Stimulated activated CD8-positive, alpha-beta memory T cell treated with anti-CD3 and anti-CD28 coated beads, Interleukin-12 subunit alpha, Interleukin-12 subunit beta, amount 100 ng/mL, for 24 hours (primary cell): ENCODE results near the gene PEX11G.

Experiments used
- DNase-seq: peaks from one replicate; pipeline ENCODE4 v3.0.0-alpha.2; 2020; ENCODE audit errors: extremely low read depth

The PEX11G gene

DNA sequence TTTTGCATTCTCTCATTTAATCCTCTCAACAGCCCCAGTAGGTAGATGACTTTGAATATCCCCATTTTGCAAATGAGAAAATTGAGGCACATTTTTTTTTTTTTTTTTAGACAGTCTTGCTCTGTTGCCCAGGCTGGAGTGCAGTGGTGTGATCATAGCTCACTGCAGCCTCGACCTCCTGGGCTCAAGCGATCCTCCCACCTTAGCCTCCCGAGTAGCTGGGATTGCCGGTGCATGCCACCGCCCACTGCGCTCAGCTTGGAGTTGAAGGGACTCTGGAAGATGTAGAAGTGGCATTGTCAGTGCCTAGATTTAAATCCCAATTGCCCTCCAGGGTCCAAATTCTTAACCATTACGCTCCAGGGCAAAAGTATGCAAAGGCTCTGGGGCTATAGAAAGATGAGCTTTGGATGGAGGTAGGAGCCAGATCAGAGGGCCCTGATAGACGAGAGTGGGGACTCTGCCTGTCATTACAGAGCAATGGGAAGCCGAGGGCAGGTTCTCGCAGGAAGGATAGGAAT lies 32.8 kb upstream of the PEX11G start:
- no peak for DNase-seq

DNA sequence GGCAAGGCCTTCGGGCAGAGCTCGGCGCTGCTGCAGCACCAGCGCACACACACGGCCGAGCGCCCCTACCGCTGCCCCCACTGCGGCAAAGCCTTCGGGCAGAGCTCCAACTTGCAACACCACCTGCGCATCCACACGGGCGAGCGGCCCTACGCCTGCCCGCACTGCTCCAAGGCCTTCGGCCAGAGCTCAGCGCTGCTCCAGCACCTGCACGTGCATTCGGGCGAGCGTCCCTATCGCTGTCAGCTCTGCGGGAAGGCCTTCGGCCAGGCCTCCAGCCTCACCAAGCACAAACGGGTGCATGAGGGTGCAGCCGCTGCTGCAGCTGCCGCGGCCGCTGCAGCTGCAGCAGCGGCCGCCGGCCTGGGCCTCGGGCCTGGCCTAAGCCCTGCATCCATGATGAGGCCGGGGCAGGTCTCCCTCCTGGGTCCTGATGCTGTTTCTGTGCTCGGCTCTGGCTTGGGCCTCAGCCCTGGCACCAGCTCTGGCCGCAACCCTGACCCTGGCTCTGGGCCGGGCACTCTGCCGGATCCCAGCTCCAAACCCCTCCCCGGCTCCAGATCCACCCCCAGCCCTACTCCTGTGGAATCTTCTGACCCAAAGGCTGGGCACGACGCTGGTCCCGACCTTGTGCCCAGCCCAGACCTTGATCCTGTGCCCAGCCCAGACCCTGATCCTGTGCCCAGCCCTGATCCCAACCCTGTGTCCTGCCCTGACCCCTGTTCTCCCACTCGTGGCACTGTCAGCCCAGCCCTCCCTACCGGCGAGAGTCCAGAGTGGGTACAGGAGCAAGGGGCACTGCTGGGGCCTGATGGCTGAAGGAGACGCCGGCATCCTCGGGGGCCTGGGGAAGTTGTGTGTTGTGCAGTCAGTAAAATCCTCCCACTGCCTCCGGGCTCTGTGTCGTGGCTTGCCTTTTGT lies 31.6 kb upstream of the PEX11G start:
- no peak for DNase-seq

DNA sequence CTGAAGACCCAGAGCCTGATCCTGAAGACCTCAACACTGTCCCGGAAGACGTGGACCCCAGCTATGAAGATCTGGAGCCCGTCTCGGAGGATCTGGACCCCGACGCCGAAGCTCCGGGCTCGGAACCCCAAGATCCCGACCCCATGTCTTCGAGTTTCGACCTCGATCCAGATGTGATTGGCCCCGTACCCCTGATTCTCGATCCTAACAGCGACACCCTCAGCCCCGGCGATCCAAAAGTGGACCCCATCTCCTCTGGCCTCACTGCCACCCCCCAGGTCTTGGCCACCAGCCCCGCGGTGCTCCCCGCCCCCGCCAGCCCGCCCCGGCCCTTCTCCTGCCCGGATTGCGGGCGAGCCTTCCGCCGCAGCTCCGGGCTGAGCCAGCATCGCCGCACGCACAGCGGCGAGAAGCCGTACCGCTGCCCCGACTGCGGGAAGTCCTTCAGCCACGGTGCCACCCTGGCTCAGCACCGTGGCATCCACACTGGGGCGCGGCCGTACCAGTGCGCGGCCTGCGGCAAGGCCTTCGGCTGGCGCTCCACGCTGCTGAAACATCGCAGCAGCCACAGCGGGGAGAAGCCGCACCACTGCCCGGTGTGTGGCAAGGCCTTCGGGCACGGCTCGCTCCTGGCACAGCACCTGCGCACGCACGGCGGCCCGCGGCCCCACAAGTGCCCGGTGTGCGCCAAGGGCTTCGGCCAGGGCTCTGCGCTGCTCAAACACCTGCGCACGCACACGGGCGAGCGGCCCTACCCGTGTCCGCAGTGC lies 30.7 kb upstream of the PEX11G start:
- no peak for DNase-seq

DNA sequence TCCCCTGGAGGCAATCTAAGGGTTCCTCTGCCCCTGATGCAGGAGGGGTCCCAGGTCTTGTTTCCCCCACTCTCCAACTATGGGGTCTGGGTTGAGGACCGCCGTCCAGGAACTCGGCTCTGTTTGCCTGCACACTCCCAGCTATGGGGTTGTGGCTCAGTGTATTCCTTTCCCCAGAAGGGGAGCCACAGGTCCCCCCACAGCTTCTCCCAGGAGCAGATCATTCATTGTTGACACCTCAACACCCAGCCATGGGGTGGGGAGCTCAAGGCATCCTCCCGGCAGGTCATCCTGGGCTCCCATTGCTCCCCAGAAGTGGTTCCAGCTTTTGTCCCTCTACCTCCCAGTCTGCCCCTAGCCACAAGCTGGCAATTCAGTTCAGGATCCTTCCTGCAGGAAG lies 28.0 kb upstream of the PEX11G start:
- no peak for DNase-seq

DNA sequence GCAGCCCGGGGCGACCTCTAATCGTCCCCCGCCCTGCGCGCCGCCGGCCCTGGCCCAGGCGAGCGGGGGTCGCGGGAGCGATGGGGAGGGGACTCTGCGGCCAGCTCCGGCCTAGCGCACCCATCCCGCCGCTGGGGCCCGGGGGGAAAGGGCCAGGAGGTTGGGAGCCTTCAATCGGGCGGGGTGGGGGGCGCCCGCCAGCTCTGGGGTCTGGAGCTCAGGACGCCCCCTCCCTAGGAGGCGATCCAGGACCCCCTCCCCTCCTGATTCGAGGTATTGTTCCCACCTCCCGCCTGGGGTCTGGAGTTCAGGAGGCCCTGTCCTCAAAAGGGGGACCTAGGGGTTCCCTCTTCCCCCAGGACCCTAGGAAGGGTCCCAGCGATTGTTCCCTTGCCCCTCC lies 27.5 kb upstream of the PEX11G start:
- DNase-seq, result no peak

DNA sequence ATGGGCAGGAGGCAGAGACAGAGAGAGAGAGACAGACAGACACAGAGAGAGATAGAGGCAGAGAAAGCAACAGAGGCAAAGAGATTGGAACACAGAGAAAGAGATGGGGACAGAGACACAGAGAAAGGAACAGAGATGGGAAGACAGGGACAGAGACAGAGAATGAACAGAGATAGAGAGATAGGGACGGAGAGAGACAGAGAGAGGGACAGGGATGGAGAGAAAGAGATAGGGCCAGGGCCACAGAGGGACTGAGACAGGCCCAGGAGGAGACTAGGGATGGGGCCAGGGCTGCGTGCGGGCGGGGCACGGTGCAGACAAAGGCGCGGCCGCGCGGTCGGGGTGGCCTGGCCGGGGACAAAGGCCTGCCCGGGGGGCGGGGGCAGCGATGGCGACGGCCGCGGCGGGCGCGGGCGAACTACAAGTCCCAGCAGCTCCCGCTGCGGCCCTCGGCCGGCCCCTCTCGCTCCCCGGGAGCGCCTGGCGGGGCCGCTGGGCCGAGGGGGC lies 26.9 kb upstream of the PEX11G start, which contains the start of gene ZNF358:
TSS of gene ZNF358 (plus strand) at position 459 of the 507 bp plus-strand sequence. CDS start 3,140 bp downstream, outside the sequence.
- no peak for DNase-seq

DNA sequence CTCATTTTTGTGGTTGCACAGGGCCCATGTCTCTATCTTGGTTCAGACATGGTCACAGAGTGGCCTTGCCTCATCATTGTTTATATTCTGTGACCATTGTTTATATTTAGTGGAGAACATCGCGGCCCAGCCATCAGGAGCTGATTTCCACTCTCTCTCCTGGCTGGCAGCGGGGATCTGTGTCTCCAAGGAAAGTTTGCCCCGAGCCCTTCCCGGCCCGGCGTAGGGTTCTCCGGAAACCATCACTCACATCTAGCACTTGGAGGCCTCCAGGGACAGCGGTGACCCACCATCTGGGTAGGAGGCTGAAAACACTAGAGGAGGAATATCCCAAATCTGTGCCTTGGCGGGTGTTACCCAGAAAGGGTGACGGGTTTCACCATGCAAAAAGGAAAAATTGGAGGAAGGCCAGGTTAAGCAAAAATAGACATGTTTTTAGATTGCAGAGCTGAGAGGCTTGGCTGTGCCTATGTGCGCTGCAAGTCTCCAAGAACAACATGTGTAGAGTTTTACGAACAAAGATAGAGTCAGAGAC lies 26.3 kb upstream of the PEX11G start:
- no peak for DNase-seq

DNA sequence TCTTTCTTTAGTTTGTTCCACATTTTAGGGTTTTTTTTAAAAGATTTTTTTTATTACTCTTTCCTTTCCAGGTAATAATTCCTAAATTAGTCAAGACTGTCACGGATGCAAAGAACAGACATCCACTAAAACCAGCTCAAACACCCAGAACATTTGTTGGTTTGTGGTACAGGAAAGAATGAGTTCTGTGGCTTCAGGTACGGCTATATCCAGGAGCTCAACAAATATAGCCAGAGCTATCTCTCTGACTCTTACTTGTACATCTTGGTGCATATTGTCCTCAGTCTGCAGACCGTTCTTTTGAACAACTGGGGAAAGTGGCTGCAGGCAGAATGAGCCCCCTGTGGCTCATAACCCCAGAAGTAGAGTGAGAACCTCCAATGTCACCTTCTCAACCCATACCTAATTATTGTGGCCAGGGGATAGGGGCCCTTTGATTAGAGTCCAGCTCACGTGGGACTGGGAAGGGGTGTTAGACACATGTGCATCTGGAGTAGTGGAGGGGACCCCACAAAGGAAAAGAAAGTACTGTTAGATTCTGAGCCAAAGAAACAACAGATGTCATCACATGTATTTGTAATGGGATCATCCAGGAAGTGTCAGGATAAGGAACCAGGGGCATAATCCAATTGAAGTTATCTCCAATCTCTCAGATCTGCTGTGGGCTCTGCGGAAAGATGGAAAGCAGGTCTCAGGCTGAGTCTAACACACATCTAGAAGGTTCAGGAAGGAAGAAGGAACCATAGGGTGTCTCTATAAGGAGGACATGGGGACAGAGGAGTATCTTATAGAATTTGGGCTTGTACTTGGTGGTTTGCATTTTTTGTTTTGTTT lies 25.2 kb upstream of the PEX11G start:
- no peak for DNase-seq

DNA sequence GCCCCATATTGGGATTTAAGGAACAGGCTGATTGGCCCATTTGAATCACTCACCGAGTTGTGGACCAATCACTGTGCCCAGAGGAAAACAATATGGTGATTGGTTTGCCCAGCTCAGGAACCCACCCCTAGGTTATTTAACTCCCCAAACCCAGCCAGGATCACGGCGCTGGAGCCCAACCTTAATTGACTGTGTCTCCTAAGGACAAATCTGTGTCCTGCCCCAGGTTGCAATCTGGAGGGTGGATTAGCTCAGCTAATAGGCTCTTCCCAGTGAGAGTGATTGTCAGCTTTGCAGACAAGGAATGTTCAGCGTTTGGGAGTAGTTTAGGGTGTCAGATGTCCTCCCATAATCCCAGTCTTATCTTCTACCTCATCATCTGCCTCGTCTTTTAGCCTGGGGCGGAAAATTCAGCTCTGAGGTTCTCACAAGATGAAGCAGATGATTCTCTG lies 23.6 kb upstream of the PEX11G start:
- no peak for DNase-seq

DNA sequence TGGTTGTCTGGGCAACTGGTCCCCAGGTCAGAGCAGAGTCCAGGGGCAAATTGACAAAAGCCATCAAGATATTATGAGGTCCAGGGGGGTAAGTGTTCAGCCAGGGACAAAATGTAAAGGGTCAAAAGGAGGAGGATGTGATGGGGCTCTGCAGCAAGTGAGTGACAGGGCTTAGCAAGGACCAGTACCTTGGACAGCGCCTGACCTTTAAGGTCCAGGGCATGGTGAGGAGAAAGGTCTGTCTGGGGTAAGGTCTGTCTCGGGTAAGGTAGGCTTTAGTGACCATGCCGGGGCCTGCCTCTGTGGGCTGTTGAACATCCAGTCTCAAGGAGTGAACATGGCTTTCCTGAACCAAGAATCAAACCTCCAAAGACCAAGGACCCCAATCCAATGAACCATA lies 20.8 kb upstream of the PEX11G start:
- DNase-seq, result no peak

DNA sequence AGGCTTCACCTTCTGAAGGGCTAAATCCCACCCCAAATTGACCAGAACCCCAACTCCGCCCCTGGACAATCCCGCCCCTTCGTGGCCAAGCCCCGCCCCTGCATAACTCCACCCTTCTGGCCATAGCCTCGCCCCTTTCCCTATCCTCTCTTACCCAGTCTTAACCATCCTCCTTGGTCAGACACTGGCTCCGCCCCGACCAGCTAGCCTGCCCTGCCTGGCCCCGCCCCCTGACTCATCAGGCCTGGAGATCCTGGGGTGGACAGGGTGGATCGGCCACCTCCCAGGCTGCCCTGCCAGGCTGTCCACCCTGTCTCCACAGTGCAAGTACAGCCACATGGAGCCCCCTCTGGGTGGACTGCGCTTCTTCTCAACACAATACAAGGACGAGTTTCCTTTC lies 19.0 kb upstream of the PEX11G start:
- no peak for DNase-seq

DNA sequence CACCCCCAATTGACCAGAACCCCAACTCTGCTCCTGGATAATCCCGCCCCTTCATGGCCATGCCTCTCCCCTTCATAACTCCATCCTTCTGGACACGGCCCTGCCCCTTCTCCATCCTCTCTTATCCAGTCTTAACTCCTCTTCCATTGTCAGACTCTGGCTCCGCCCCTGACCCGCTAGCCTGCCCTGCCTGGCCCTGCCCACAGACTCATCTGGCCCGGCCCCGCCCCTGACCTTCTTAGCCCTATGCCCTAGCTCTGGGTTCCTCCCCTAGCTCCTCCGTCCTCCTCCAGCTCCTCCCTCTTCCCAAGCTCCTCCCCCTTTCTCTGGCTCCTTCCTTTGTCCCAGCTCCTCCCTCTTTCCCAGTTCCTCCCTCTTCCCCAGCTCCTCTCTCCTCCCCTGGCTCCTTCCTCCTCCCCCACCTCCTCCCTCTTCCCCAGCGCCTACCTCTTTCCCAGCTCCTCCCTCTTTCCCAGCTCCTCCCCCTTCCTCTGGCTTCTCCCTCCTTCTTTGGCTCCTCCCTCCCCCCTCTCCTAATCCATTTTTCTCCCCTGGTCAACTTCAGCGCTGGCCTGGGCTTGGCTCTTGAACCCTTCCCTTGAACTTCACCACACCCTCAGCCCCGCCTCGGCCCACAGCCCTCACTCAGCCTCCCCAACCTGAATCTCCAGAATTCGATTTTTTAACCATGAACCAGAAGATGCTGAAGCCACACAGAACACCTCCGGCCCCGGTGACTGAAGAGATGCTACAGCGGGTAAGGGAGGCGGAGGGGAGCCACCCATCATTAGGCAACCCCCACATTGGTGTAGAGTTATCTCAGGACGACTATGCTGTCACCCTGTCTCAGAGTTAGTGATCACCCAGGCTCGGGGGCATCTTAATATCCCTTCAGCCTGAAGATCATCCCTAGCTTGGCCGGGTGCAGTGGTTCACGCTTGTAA lies 17.8 kb upstream of the PEX11G start:
- DNase-seq, result no peak

DNA sequence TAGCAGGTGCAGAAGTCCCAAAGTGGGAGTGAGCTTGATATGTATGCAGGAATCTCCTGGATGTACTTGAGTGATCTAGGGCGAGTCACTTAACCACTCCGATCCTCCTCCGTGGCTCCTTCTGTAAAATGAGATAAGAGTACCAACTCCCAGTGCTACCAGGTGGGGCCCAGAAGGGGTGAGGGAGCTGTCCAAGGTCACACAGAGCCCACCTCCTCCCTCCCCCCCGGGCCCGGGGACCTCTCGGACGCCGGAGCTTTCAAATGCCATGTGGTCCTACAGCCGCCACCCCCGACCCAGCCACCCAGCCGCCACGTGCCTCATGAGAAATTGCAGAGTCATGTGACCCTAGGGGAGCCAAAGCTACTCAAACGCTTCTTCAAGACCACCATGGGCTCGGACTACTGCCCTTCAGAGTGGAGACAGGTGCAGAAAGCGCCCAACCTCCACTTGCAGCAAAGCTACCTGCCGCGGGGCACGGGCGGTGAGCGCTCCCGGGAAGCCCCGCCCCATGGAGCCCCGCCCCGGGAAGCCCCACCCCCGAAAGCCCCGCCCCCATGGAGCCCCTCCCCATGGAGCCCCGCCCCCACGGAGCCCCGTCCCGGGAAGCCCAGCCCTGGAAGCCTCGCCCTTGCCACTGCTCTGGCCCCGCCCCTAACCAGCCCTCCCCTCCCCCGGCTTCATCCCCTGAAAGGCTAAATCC lies 17.0 kb upstream of the PEX11G start:
- no peak for DNase-seq

DNA sequence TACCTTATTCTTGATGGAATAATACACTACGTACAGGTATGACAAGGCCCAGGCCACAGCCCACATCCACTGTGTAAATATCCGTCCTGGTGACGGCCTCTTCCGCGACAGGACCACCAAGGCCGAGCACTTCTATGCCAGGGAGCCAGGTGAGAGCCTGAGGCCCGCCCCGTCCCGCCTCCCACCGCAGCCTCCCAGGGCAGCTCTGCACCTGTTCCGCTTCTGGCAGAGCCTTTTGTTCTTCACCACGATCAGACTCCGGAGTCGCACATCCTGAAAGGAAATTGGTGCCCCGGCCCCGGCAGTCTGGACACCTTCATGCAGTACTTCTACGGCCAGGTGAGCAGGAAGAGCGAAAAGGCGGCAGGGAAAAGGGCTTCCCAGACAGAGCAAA lies 16.4 kb upstream of the PEX11G start:
- DNase-seq, result no peak

DNA sequence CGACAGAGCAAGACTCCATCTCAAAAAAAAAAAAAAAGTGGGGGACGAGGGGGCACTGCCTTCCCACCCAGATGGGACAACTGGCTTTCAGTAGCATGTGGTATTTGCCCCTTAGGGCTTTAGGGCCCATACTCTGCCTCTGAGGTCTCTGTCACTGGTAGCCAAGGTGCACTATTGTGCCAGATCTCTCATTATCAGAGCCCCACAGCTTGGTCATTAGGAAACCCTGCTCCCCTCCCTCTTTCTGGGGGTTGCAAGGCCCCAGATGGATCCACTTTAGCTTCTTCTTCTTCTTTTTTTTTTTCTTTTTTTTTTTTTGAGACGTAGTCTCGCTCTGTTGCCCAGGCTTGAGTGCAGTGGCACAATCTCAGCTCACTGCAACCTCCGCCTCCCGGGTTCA lies 15.8 kb upstream of the PEX11G start:
- no peak for DNase-seq

DNA sequence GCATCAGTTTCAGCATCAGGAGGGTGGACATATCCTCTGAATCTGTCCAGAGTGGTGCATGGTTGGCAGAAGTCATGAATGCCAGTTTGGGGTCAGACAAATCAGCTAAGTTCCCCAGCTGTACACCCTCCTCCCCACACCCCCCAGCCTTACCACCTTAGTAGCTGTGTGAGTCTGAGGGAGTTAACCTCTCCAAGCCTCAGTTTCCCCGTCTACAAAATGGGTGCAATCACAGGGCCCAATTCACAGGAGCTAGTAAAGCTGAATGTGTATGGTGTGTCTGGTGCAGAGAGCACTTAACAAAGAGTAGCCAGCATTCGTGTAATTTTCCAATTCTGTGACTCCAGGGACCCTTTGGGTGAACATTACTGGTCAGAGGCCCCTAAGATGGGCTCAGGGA lies 13.7 kb upstream of the PEX11G start:
- DNase-seq, result no peak

DNA sequence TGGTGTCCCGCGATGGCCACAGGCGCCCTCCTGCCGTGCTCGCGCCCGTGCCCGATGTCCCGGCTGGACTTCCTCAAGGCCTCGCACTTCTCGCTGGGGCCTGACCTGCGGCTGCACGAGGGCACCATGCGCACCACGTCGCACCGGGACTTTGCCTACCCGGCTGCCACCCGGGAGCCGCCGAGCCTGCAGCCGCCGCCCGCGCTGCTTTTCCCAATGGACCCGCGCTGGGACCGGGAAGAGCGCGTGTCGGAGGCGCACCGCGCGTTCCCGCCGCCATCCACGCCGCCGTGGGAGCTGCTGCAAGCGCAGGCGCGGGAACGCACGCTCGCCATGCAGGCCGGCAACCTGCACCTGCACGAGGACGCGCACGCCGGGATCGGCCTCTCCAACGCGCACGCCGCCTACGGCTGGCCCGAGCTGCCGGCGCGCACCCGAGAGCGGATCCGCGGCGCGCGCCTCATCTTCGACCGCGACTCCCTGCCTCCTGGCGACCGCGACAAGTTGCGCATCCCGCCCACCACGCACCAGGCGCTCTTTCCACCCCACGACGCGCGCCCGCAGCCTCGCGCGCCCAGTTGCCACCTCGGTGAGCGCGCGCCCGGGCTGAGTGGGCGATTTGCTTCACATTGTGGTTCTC lies 12.1 kb upstream of the PEX11G start:
- DNase-seq, result peak; percentile 22

DNA sequence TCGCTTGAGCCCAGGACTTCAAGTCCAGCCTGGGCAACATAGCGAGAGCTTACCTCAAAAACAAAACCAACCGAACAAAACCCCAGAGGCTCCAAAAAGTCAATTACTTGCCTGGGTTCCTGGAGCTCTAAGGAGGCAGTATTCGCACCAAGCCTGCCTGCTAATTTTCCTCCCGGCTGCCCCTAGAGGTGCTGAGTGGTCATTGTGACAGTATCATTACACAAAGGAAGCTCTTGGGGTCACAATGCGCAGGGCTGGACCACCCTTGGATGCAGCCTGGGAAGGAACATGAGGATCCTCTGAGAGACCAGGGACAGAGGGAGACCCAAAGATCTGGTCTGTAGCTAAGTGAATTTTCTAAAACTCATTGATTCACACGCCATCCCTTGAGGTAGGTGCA lies 8.5 kb upstream of the PEX11G start:
- no peak for DNase-seq
